ENCODE data around the gene TMEM100. TPM values are rescaled to one million over a fixed set of nuclear protein-coding genes. Genes with fewer than 3 reads are reported as not detected.

Gene TMEM100
- total RNA-seq, 4 donors from 2014 or later = 1.00 to 7.8 (median 4.1) TPM; not detected in 1

GRCh38 chr17:55689672-55690071 is 33.0 kb downstream of the TMEM100 start:
- Histone ChIP-seq H3K27me3 (no peaks in the 10 kb centered on the region), H3K4me1 (peaks cover 0 to 21% (median 2%) of the 10 kb centered on the region in 4 donors), H3K36me3 (no peaks in the 10 kb centered on the region), H3K4me3 (no peak overlapping the region), H3K9me3 (no peaks in the 10 kb centered on the region), H3K27ac (no peak overlapping the region)
- DNase-seq = no peak
- TF ChIP-seq POLR2AphosphoS5 (IDR thresholded peaks at IDR 0.05) (no peak), CTCF (IDR thresholded peaks at IDR 0.05) (no peak), EP300 (IDR thresholded peaks at IDR 0.05; ENCODE audit: low read depth) (no peak), POLR2A (IDR thresholded peaks at IDR 0.05) (no peak)
- in situ Hi-C loops (cut with MboI; ENCODE audit: low pct_ligation_motif_present in 1 of 4, low pct_unique_long_range_greater_than_20kb in 1 of 4, low sequenced_read_pairs in 3 of 4) = no loop called here
- WGBS, 2 donors (ENCODE audit: low coverage in 1 of 2) = 77 to 89% methylated on average over 4 of the region's 4 CpGs
- intact Hi-C loops (cut with DNase I; ENCODE audit: low total_unique reads) = no loop called here

GRCh38 chr17:55688057-55688456 is 34.6 kb downstream of the TMEM100 start:
- in situ Hi-C loops (cut with MboI; ENCODE audit: low pct_ligation_motif_present in 1 of 4, low pct_unique_long_range_greater_than_20kb in 1 of 4, low sequenced_read_pairs in 3 of 4) (no loop called here), intact Hi-C loops (cut with DNase I; ENCODE audit: low total_unique reads) (no loop called here)
- H3K4me3 ChIP-seq = no peak overlapping the region
- no peaks in the 10 kb centered on the region for H3K27me3 ChIP-seq
- H3K27ac ChIP-seq = no peak overlapping the region
- TF ChIP-seq POLR2AphosphoS5 (IDR thresholded peaks at IDR 0.05) (no peak), POLR2A (IDR thresholded peaks at IDR 0.05) (no peak), EP300 (IDR thresholded peaks at IDR 0.05; ENCODE audit: low read depth) (no peak), CTCF (IDR thresholded peaks at IDR 0.05) (no peak)
- no peak for DNase-seq
- no peaks in the 10 kb centered on the region for H3K36me3 ChIP-seq
- H3K4me1 ChIP-seq = peaks cover 0 to 14% (median 0%) of the 10 kb centered on the region in 4 donors
- 54 to 78% methylated on average over 2 to 3 of the region's 3 CpGs for WGBS, 2 donors (ENCODE audit: low coverage in 1 of 2)
- H3K9me3 ChIP-seq = no peaks in the 10 kb centered on the region

DNA sequence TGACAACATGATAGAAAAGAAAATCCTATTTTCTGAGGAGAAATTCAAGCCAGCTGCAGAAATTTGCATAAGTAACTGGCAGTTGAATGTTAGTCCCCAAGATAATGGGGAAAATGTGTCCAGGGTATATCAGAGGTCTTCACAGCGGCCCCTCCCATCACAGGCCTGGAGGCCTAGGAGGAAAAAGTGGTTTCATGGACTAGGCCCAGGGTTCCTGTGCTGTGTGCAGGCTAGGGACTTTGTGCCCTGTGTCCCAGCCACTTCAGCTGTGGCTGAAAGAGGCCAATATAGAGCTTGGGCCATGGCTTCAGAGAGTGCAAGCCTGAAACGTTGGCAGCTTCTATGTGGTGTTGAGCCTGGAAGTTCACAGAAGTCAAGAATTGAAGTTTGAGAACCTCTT is 35.6 kb downstream of the TMEM100 start:
- in situ Hi-C loops (cut with MboI; ENCODE audit: low pct_ligation_motif_present in 1 of 4, low pct_unique_long_range_greater_than_20kb in 1 of 4, low sequenced_read_pairs in 3 of 4) = no loop called here
- Histone ChIP-seq H3K36me3 (no peaks in the 10 kb centered on the region), H3K9me3 (no peaks in the 10 kb centered on the region), H3K4me1 (peaks cover 0 to 8% (median 0%) of the 10 kb centered on the region in 4 donors), H3K27ac (no peak overlapping the region), H3K27me3 (no peaks in the 10 kb centered on the region), H3K4me3 (no peak overlapping the region)
- intact Hi-C loops (cut with DNase I; ENCODE audit: low total_unique reads) = no loop called here
- TF ChIP-seq POLR2A (IDR thresholded peaks at IDR 0.05) (no peak), CTCF (IDR thresholded peaks at IDR 0.05) (no peak), POLR2AphosphoS5 (IDR thresholded peaks at IDR 0.05) (no peak), EP300 (IDR thresholded peaks at IDR 0.05; ENCODE audit: low read depth) (no peak)
- DNase-seq = no peak
- 83% methylated on average over 2 of the region's 2 CpGs; no CpG with 5 or more reads in 1 of the 2 donors for WGBS, 2 donors (ENCODE audit: low coverage in 1 of 2)

- in situ Hi-C loops (cut with MboI; ENCODE audit: low pct_ligation_motif_present in 1 of 4, low pct_unique_long_range_greater_than_20kb in 1 of 4, low sequenced_read_pairs in 3 of 4) (no loop called here), intact Hi-C loops (cut with DNase I; ENCODE audit: low total_unique reads) (no loop called here)
- Histone ChIP-seq H3K4me1 (no peaks in the 10 kb centered on the region), H3K4me3 (no peak overlapping the region), H3K9me3 (no peaks in the 10 kb centered on the region), H3K27me3 (no peaks in the 10 kb centered on the region), H3K36me3 (no peaks in the 10 kb centered on the region), H3K27ac (no peak overlapping the region)
- WGBS, 2 donors (ENCODE audit: low coverage in 1 of 2) = 48 to 69% methylated on average over 4 of the region's 4 CpGs
- TF ChIP-seq POLR2A (IDR thresholded peaks at IDR 0.05) (no peak), POLR2AphosphoS5 (IDR thresholded peaks at IDR 0.05) (no peak)
- no peak for DNase-seq
These were observed 38.9 kb downstream of the TMEM100 start for GRCh38 chr17:55683550-55684315.

Measured in transverse colon (tissue), 4 donors.